Endometrium (tissue), 2 donors: ENCODE measurements around the gene ZP2.
"Not testable (repeated sequence)": the region's sequence is repeated elsewhere in the genome, so short reads cannot be mapped to it uniquely, and the experiment has no call there.

Source experiments
- FAIRE-seq: peaks from 2 replicates; lab custom pipeline; 2012; peaks lifted over from hg19 to GRCh38; lab: Jason Lieb, UNC
- donor health status: control.
- donor health status: control.

Gene ZP2

DNA sequence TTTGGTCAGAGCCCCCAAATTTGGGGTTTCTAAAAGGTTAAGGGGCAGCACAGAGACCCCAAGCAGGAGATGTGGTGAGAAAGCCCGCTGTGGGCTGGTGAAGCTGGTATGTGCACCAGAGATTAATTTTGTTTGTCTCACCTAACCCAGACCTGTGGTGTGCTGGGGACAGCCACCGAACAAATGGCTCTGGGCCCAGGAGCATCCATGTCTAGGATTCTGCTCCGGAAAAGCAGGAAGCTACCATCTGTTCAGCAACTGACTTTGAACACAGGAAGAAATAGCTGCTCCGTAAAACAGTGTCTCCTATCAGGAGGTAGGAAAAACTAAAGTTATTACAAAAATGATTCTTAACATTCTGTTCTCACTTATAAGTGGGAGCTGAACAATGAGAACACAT lies 2.7 kb upstream of the ZP2 start:
- FAIRE-seq, result no peak

DNA sequence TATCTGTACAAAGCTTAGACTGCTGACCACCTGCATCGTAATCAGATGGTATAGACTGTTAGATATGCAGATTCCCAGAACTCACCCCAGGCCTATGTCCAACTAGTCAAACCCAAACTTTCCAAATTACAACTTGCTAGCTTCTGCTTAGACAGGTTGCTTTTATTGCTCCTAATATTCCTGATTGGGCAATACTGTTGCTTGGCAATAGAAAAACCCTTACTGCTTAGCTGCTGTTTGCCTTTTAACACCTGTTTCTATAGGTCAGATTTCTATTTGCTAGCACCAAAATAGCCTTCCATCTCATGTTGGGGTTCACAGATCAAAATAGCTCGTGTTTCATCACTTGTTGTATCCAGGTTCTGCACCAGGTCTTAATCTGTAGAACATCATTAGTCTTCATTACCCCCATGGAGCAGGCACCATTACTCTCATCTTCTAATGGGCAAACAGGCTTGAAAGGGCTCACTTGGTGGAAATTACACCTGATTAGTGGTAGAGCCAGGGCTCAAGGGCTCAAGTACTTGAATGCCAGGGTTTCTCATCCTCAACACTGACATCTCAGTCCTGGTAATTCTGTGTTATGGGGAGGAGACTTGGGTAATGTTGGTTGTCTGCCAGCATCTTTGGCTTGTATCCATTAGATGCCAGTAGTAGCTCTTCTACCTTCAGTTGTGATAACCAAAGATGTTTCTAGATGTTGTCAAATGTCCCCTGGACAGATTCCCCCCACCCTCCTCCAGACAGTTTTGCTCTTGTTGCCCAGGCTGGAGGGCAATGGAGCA lies 2.7 kb downstream of the ZP2 start:
- FAIRE-seq, result no peak

DNA sequence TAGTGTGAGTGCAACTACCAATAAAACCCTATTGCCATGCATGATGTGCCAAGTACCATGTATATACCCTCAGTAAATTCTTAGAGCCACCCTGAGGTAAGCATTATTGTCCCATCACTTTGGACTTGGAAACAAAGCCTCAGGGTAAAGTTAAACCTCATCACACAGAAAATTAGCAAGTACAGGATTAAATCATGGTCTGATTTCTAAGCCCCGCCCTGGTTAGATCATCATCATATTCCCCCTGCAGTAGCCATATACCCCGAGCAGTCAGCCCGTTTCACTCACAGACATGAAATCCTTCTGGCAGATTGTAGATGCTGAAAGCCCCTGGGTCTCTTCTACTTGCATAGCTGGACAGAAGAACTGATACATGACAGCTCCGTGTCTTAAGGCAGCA lies 4.8 kb downstream of the ZP2 start:
- no peak for FAIRE-seq

DNA sequence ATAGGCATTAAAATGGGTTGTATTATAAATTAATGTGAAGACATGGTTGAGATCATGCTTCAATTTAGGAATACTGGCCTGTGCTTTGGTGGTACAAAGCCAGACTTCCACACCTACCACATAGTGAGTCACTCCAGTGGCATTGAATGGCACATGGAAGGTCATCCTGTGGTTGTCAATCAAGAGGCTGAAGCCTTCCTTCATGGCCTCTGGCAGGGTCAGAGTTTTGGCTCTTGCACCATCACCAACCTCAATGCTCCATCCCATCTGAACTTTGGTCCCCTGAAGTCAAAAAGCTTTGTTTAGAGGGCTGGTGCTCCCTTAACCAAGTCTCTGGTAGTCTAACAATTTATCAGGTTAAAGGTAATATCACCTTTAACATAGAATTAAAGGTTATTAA lies 6.1 kb downstream of the ZP2 start:
- no peak for FAIRE-seq

DNA sequence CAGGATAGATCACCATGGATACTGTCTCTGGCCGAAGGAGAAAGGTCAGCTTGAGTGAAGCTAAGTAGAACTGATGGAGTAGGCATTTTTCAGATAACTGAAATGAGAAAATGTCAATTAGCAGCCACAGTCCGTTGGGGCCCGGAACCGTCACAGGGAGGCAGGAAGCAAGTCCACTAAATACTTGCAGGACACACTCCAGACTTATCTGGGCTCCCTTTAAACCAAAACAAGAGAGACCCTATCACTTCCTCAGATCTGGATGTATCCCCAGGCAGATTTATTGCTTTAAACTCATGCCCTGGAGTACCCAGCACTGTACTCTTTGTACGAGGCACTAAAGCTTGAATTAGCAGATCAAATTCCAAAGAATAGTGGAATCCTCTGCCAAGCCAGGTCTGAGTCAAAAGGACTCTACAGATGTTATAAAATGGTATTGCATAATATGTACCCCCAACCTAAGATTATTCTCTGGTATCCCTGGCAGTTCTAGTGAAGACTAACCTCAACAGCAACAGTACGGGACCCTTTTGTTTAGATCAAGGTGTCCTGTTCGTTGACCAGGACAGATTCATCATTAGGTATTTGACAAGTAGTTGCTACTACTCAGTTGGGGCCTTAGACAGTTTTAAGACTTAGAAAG lies 8.1 kb downstream of the ZP2 start:
- FAIRE-seq, result no peak

DNA sequence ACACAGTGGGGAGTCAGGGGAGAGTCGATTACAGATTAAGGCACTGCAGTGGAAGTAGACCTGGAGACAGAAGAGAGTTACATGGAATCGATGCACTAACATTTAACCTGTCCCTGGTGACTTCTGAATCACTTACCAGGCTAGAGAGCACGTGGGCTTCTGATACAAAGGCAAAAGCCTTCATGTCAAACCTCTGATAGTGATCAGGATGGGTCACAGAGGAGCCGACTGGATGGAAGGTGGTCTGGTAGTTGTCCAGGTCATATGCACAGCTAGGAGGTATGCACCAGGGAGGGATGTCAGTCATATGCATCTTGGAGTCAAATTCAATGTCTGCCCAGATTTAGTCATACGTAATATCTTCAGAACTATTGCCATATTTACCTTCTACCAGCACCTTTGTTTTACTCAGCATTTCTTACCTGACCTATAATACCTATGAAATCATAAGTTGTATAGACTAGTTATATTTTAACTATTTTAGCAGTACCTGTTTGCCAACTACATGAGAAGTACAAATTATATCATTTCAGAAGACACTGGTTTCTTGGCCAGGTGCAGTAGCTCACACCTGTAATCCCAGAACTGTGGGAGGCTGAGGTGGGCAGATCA lies 11.7 kb downstream of the ZP2 start:
- no peak for FAIRE-seq

DNA sequence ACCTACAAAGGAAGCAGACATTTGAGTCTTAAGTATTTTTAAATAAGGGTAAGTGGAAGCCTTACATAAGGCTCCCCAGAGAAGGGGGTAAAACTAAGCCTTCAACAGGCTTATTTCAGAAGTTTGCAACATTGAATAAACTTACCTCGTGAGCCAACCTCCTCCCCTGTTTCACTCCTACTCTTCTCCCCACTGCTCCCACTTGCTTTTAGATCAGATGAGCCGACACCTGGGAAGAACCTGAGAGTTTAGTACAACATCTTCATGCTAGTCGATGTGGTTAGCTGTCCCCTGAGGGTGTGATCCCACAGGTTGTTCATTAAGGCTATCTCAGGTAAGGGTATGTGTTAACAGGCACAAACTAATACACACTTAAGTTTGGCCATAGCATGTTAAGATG lies 13.8 kb downstream of the ZP2 start:
- FAIRE-seq, result no peak

DNA sequence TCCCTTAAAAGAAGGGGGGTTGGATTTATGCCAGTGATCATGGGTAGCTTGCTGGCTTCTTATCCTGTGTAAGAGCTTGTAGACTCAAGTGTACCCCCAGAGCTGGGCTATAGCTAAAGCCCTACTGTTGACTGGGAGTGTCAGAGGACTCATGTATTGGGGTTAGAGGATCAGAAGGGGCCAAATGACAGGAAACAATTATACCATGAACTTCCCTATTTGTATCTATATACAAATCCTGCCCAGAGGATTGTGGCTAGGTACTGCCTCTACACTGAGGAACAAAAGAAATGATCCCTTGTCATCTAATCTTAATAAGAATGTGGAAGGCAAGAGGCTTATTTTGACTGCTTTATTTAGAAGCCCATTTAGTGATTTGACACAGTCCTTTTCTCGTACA lies 14.3 kb downstream of the ZP2 start:
- no peak for FAIRE-seq

DNA sequence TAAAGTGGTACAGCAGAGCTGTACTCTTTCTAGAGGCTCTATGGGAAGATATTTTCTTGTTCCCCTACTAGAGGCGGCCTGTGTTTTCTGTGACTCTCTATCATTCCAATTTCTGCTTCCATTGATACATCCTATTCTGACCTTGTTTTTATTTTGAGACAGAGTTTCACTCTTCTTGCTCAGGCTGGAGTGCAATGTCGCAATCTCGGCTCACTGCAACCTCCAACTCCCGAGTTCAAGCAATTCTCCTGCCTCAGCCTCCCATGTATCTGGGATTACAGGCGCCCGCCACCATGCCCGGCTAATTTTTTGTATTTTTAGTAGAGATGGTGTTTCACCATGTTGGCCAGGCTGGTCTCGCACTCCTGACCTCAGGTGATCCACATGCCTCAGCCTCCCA lies 16.0 kb downstream of the ZP2 start:
- FAIRE-seq, result not testable (repeated sequence)

DNA sequence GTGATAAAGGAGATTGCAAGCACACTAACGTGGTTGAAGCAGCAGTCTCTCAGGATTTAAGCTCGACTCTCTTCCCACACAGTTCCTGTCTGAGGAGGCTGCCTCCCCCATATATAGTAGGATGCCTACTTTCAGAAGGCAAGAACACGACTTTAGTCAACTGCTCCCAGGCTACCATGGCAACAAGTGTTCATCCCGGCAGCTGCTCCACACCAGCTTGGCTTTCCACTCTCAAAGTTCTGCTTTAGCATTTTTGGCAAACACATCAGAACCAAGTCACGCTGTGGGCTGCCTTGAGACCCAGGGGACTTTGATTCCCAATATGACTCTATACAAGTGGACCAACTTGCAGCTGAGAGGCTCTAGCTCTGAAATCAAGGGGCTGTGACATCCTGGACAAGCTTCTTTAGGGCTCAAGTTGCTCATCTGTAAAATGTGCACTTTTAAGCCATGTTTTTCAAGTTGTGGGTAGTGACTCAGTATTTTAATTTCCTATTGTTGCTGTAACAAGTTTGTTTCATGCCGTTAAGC lies 16.5 kb downstream of the ZP2 start:
- no peak for FAIRE-seq

DNA sequence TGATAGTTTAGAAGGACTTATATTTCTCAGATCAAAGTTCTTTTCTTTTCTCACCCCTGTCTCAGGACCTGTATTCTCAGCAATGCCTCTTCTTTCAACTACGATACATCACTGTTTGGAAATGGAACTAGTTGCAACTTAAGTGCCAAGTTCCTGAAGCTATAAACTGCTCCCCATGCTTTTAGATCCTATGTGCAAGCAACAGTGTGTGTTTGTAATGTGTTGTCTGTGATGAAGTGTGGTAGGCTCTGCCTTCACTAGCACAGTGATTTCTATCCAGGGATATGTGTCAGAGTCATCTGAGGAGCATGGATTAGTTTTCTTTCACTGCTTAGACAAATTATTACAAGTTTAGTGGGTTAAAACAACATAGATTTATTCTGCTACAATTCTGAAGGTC lies 18.4 kb downstream of the ZP2 start:
- no peak for FAIRE-seq

DNA sequence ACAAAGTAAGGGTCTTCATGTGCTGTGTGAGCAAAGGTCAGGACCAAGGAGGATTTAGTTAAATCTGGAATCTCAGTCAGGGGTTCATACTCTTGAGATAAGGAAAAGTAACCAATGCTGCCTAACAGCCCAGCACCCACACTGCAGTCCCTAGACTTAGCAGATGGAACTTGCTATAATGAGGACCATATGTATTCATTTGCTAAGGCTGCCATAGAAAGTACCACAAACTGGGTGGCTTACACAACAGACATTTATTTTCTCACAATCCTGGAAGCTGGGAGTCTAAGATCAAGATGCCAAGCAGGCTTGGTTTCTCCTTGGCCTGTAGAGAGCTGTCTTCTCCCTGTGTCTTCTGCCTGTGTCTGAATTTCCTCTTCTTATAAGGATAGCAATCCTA lies 20.8 kb downstream of the ZP2 start:
- no peak for FAIRE-seq

DNA sequence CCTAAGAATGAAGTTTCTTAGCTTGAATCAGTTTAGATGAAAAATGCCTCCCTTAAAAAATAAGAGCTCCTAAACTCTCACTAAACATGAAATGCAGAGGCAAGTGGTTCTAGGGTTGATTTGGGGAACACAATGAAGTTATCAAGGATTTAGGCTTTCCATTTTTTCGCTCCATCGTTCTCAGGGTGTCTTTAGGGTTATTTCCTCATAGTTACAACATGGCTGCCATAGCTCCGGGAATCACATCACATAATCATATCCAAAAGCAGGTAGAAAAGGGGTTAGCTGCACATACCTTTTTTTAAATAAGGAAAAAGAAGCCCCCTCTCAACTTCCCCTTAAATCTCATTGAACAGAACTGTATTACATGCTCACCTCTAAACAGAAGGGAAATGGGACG lies 21.4 kb downstream of the ZP2 start:
- no peak for FAIRE-seq

DNA sequence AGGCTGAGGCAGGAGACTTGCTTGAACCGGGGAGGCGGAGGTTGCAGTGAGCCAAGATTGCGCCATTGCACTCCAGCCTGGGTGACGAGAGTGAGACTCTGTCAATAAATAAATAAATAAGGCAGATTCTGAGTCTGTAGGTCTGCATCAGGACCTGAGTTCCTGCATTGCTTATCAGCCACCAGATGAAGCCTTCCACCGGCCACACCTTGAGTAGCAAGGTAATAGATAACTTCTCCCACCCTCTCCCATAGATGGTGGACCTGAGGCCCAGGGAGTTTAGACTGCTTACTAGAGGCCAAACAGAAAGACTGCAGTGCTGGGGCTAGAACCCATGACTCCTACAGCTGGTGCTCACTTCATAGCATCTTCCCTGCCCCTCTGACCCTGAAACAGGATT lies 22.1 kb downstream of the ZP2 start:
- no peak for FAIRE-seq

DNA sequence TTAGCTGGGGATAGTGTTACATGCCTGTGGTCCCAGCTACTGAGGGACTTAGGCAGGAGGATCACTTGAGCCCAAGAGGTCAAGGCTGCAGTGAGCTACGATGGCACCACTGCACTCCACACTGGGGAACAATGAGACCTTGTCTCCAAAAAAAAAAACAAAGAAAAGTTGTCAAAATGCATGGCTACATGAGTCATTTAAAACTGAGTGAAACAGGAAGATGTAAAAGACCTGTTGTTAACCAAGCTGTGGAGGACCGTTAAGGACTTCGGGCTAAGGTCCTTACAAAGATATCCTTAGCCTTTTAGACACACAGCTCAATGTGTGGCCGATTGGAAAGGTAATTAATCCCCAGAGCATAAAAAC lies 25.1 kb downstream of the ZP2 start:
- no peak for FAIRE-seq

DNA sequence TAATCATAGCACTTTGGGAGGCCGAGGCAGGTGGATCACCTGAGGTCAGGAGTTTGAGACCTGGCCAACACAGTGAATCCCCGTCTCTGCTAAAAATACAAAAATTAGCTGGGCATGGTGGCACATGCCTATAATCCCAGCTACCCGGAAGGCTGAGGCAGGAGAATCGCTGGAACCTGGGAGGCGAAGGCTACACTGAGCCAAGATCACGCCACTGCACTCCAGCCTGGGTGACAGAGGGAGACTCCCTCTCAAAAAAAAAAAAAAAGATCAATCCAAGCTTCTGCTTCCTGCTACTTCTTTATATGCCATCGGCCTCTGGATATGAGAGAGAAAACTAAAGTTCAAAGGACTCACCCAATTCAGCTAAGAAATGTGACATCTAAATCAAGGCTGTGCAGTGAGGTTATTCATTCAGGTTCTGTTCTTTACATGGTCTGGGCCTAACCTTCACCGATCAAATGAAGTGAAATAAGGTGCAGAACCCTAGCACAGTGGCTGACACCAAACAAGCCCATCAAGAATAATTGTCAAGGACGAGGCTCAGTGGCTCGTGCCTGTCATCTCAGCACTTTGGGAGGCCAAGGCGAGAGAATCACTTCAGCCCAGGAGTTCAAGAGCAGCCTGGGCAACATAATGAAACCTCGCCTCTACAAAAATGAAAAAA lies 25.6 kb downstream of the ZP2 start:
- FAIRE-seq, result no peak

DNA sequence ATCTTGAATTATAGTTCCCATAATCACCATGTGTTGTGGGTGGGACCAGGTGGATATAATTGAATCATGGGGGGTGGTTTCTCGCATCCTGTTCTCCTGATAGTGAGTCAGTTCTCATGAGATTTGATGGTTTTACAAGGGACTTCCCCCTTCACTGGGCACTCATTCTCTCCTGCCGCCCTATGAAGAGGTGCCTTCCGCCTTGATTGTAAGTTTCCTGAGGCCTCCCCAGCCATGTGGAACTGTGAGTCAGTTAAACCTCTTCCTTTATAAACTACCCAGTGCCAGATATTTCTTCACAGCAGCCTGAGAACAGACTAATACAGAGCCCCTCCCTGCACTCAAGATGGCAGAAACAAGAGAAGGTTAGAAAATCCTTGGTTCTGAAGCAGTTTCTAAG lies 26.5 kb downstream of the ZP2 start:
- FAIRE-seq, result no peak

DNA sequence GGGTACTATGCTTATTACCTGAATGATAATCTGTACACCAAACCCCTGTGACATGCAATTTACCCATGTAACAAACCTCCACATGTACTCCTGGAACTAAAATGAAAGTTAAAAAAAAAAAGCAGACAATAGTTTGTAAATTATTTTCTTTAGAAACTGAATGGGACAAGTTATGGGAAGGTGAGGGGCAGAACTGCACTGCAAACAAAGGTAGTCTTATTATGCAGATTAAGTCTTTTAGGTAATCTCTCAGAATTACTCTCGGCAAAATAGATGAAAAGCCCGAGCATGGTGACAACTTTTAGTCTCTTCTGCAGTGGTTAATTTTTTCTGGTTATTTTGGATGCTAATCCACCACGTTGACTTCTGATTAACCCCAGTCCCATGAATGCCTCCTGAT lies 27.4 kb downstream of the ZP2 start:
- FAIRE-seq, result no peak

DNA sequence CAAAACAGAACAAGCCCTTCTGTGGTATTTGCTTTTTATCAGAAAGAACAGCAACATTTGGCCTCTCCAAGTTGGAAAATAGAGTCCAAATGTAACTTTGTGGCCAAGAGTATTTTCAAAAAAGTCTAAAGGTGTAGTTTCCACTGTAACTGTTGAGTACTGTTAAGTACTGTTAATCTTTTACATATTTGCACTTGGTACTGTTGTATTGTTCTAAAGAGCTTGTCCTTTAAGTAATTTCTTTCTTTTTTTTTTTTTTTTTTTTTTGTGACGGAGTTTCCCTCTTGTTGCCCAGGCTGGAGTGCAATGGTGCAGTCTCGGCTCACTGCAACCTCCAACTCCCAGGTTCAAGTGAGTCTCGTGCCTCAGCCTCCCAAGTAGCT lies 31.4 kb downstream of the ZP2 start:
- FAIRE-seq, result peak; percentile 77

DNA sequence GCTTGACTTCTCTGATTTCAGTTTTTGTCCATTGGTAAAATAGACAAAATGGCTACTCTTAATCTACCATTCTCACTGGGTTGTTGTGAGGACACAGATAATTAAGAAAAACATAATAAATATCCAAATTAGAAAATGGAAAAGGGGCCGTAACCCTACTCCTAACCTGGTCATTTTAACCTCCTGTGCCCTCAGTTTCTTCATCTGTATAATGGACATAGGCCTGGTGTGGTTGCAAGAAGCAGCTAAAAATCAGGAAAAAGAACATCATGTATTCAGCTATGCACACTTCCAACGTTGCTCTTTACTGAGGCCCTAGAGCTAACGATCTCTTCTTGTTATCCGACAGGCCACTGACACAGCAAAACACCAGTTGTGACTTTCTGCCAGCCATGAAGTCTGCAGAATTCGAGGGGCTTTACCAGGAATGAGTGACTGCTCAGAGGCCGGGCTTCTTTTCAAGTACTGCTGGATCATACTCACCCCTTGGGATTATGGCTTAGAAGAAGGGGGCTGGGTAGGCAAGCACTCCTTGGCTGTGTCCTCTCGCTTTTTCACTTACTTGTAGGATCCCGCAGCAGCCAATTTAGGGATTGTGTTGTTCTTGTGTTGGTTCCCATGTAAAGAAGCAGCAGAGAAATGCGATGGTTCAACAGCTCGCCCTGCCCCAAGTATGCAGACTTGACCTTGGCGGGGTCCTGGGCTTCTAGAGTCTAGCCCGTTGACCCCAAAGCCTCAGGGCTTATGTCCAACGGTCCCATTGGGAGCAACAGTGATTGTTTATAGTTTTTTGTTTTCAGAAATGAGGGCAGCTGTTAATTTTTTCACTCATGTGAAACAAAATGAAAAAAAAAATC lies 32.0 kb downstream of the ZP2 start:
- no peak for FAIRE-seq

DNA sequence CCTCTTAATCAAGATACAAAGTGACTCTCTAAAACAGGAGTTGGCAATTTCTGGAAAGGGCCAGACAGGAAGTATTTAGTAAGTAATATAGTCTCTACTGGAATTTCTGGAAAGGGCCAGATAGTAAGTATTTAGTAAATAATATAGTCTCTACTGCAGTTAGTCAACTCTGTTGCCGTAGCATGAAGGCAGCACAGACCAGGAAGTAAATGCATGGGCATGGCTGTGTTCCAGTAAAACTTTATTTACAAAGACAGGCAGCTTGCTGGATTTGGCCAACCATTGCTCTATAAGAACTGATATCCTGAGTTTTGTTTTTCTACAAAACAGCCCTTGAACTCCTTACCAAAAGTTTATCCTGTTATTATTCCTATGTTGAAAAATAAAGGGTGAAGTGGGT lies 36.0 kb downstream of the ZP2 start:
- no peak for FAIRE-seq

DNA sequence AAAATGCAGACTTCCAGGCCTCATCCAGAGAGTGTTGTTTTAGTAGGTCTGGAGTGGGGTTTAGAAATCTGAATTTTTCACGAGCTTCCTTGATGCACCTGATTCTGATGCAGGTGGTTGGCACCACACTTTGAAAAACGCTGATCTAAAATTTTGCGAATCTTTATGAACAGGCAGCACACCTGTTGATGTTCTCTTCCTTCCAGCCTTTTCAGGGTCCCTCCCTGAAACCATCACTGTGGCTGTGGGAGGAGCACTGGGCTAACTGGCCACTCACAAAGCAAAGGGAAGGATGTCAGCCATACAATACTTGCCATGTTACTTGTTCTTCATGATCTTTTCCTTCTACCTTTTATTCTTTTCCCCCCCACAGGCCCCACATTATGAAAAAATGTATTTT lies 38.7 kb downstream of the ZP2 start:
- no peak for FAIRE-seq
